ENCODE data around the gene TMEM254.
"Not testable (repeated sequence)": the region's sequence is repeated elsewhere in the genome, so short reads cannot be mapped to it uniquely, and the experiment has no call there.

Gene TMEM254

GRCh38 chr10:80133206-80133605, 54.7 kb downstream of the TMEM254 start:
- no peak for DNase-seq (ENCODE audit: low read depth in 2 of 2)

DNA sequence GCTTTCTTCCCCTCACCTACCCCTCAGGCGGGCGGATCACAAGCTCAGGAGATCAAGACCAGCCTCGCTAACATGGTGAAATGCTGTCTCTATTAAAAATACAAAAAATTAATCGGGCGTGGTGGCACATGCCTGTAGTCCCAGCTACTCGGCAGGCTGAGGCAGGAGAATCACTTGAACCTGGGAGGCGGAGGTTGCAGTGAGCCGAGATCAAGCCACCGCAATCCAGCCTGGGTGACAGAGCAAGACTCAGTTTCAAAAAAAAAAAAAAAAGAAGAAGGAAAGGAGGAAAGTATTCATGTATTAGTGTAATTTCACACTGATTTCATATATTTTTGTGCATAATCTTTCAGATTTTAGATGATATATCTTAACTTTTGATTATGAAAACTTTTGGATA, 55.2 kb downstream of the TMEM254 start:
- not testable (repeated sequence) for DNase-seq (ENCODE audit: low read depth in 2 of 2)

GRCh38 chr10:80136134-80136571, 57.7 kb downstream of the TMEM254 start:
- no peak for DNase-seq (ENCODE audit: low read depth in 2 of 2)

- DNase-seq (ENCODE audit: low read depth in 2 of 2): no peak
Measured at GRCh38 chr10:80137031-80137862, 58.8 kb downstream of the TMEM254 start.

DNA sequence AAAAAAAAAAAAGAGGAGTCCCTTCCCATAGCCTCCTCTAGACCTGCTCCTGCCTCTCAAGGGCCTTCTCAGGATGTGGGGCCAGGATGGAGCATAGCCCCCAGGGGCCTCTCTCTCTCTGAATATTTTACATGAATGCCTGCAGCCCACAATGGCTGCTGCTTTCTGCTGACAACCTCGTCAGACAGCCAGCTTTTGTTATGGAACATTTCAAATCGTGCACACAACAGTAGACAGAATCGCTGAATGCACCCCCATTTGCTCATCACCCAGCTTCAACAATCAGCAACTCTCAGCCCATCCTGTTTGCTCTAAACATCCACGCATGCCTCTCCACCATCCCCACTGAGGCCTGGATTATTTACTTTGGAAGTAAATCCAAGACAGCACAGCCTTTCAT, 59.5 kb downstream of the TMEM254 start:
- DNase-seq (ENCODE audit: low read depth in 2 of 2): no peak

- no peak for DNase-seq (ENCODE audit: low read depth in 2 of 2)
Measured at GRCh38 chr10:80139265-80139664, 60.8 kb downstream of the TMEM254 start.

DNA sequence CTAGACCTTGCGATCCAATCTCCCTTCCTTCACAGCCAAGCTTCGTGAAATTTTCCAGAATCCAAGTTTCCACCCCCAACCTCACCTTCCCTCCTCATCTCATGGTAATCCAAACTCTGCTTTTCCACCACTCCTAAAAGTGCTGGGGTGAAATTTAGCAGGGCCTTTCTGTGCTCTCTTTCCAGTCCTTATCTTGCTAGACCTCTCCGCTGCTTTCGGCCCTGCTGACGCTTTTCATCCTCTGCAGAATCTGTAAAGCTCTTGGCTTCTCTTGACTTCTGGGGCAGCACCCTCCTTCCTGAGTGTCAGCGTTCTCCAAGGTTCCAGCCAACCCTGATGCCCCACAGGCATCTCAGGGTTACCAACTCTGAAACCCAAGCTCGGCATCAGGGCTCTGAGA, 61.8 kb downstream of the TMEM254 start:
- DNase-seq (ENCODE audit: low read depth in 2 of 2): no peak

DNA sequence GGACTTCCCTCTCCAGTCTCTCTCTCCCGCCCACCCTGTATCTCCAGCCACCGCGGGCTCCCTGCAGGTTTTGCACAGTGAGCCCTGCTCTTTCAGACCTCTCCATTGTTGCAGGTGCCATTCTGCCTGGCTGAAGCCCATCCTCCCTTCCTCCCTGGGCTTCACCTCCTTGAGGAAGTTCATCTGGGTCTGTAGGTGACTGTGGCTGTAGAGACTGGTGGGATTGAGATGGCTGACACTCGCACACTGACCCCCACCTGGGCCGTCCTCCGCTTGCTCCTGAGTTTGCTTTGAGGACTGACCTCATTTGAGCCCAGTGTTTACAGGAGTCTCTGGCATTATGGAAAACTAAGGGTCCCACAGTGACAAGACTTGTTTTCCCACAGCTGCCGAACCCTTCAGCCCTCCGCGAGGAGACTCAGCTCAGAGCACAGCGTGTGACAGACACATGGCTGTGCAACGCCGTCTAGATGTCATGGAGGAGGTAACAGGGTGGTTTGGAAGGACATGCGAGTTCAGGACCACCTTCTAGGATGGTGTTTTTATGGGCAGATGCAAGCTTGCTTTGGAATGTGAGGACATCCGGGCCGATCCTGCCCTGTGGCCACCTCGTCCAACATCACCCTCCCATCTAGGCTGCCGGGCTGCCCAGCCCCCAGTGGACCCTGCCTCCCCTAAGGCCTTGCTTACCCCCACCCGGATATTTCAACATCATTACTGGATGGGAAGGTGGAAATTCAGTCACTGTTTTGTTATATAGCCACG, 63.4 kb downstream of the TMEM254 start:
- DNase-seq (ENCODE audit: low read depth in 2 of 2): no peak
